Measurements from ENCODE around the gene PKNOX2.

PKNOX2 gene

DNA sequence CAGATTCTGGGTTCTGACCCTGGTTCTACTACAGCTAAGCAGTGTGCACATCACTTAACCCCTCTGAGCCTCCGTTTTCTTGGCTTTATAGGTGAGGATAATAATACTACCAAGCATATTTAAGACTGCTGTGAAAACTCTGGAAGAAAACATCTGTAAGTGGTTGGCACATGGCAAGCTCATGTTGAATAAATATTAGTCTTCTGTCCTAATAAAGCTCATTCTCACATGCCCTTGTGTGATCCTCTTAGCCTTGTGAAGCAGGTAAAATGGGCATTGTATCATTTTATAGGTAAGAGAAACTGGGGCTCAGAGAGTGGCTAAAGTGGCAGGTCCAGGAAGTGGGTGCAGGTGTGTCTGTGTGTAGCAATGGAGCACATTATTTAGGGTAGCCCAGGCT is 8.5 kb downstream of the PKNOX2 start:
- no peak for DNase-seq (ENCODE audit: low spot score)

DNA sequence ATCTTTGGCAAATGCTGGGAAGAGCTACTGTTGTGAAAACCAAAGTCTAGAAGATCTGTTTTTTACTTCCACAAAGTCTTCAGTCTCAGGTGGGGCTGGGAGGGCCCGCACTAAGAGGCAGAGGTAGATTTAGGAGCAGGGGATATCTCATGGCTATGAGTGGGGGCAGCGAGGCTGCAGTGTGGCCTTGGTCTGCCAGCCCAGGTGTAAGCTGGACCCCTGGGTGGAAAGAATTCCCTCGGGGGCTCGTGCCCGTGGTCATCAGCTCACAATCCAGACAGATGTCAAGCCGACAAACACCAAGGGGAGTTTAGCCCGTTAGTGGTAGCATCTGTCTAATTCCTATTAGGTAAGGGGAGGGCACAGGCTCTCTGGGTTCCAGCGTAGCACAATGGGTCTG is 9.0 kb downstream of the PKNOX2 start:
- DNase-seq (ENCODE audit: low spot score): no peak

DNA sequence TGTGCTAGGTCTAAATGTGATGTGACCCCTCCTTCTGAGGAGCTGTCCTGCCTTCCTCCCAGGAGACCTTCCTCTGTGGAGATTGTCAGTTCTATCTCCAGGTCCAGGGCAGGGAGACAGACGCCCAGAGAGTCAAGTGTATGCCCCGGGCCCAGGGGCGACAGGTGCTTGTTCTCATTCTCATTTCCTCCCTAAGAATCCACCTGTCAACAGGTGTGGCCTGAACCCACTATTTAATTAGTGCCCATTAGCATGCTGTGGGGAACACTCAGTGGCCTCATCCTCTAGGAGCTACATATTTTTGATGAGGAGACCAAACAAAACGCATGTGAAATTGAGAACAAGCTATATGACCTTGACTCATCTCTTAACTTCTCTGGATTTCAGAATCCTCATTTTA is 9.5 kb downstream of the PKNOX2 start:
- no peak for DNase-seq (ENCODE audit: low spot score)

DNA sequence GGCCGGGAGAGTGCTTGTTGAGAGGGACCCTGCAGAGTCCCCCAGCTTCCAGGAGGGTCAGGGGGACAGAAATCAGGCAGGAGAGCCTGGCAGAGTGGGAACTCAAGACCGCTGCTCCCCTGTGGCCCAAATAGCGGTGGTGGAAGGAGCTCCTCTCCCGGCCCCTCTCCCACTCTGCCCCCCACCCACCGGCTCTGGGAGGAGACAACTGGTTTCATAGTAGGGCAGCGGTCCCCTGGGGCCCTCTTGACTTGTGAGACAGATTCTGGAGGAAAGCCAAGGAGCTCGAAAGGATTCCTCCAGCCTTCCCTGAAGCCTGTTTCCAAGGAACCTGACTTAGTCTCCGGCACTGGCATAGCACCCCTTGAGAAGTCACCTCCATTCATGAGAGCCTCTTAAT is 10.1 kb downstream of the PKNOX2 start:
- DNase-seq (ENCODE audit: low spot score): no peak

DNA sequence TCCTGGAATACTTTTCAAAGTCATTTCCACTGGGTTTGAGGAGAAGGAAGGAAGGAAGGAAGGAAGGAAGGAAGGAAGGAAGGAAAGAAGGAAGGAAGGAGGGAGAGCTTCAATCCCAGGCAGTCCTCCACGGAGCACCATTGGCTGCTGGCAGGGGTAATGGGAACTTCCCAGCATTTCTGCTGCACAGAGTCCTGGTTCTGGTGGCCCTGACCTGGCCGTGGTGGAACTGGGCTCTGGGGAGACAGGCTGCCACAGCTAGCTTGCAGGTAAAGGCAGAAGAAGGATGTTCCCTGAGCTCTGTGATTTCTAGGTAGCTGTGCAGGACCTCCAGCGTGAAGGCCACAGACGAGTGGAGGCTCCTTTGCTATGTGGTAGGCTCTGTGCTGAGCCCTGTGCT is 10.6 kb downstream of the PKNOX2 start:
- no peak for DNase-seq (ENCODE audit: low spot score)

DNA sequence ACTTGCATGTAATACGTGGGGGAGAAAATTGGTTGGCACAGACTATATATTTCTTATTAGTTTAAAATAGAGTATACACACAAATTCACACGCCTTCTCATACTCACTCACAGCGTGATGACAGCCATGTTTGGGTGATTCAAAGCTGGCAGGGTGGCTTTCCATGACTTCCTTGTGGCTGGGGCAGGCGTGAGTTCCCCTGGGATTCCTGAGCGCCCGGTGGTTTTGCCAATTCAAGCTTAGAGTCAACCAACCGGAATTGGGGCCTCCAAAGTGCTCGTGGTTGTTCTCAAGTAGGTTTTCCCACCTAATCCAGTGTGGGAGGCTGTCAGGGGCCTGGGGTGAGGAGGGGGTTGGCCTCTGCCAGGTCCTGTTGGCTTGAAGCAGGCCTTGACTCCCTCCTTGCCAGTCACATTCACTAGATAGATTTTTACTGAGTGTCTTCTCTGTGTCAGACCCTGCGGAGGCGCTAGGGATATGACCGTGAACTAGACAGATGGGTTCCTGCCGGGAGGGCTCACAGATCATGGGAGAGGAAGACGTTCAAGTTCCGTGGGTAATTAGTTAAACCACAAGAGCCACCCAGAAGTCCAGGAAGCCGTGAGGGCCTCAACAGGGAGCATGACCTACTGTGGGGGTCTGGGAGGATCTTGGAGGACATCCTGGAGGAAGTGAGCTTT is 11.5 kb downstream of the PKNOX2 start:
- no peak for DNase-seq (ENCODE audit: low spot score)

DNA sequence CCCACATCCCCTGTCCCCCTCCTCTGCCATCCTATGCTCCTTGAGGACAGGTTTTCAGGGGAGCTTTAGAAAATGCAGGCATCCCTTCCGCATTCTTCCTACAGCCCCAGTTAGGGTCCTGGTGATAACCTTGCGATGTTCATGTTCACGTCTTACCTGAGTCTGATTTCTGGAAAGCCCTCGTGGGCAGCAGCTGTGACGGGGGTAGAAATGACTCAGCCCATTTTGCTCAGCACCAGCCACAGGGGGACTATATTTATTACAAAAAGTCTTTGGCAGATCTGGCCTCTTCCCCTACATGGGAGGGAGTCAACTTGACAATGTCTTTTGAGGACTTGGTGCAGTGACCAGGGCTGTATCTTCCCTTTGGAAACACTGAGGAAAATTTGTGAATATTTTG is 12.3 kb downstream of the PKNOX2 start:
- no peak for DNase-seq (ENCODE audit: low spot score)

DNA sequence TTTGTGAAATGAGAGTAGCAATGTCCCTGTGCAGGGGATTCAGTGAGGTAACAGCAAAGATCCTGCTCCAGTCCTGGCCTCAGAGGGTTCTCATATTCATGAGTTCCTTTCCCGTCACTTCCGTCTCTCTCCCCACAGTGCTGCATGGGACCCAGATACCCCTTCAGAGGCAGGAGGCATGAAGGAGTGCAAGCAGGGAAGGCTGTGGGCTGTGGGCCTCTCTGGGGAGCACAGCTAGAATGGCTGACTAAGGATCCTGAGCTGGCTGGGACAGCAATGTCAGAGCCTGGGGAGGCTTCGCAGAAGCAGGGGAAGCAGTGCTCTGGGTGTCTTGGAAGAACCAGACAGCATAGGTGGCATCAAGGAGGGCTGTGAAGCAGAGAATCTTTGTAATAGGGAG is 13.0 kb downstream of the PKNOX2 start:
- no peak for DNase-seq (ENCODE audit: low spot score)

DNA sequence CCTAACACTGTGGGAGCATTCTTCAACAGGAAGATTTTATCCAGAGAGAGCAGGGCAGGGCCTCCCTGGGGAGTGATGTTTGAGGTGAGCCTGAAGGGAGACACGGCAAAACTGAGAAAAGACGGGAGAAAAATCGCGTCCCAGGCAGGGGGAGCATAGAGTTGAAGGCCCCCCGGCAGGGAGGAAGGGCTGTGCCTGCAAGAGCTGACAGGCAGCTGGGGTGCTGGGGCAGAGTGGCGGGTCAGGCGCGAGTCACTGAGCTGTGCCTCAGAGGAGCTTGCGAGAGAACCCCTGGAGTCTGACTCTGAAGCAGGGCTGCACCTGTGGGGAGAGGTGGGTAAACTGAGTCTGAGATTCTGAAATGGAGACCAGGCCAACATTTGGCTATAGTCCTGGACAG is 14.8 kb downstream of the PKNOX2 start:
- no peak for DNase-seq (ENCODE audit: low spot score)

DNA sequence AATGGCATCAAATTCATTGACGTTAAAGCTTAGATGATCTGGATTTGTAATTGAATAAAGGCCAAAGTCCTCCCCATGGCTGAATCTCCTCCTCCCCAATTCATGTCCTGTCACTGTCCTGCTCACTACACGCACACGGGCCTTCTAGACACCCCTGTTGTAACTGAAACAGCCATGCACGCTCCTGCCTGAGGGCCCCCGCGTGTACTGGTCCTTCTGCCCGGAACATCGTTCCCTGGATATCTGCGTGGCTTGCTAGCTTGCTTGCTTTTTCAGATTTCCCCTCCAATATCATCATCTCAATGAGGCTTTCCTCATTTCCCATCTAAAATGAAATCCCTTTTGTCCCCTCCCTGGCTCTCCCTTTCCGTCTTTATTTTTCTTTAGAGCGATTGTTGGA is 15.3 kb downstream of the PKNOX2 start:
- no peak for DNase-seq (ENCODE audit: low spot score)

DNA sequence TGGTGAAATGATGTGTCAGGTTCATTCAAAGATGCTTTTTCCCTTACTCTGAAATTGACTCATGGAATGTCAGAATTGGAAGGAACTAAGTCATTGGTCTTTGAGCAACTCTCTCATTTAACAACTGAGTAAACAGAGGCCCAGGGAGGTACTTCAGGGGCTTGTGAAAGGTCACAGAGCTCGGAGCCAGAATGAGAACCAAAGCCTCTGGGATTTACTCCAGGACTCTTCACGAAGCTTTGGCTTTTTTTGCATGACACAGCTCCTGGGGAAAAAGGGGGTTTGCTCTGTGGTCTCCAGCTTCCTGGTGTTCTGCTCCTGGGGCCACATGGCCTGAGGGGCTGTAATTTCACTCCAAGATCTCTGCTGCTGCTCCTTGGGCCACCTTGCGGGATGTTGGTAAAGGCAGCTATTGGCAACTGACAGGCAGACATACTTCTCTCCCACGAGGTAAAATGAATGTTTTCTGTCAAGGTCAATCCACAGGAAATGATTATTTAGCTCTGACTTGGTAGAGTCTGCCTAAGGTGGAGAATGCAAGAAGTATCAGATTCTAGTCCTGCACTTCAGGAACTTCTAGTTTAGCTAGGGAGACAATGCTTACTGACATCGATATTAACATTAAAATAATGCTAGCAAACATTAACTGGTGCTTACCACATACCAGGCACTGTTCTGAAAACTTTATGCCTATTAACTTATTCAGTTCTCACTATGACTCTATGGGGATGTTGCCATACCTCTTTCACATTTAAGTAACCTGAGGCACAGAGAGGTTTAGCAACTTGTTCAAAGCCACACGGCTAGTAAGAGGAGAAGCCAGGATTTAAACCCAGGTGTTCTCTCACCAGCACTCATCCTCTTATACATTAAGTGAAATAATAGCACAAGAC is 16.1 kb downstream of the PKNOX2 start:
- DNase-seq (ENCODE audit: low spot score): no peak

DNA sequence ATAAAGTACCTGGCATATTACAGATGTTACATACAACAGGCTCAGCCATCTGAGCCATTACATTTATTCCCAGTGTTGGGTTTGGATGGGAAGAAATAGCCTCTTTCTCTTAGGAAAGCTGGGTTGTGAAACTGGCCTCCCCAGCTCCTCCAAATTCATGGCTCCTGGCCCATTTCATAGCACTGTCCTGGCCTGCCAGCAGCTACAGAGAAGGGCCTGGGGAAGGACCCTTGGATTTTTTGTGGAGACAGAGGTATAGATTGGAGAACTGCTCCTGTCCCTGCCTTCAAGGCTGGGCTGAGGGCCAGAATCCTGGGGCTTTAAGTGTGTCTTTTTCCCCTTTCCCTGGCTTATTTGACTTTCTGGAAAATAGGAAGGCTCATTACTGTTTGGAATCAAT is 18.0 kb downstream of the PKNOX2 start:
- no peak for DNase-seq (ENCODE audit: low spot score)

DNA sequence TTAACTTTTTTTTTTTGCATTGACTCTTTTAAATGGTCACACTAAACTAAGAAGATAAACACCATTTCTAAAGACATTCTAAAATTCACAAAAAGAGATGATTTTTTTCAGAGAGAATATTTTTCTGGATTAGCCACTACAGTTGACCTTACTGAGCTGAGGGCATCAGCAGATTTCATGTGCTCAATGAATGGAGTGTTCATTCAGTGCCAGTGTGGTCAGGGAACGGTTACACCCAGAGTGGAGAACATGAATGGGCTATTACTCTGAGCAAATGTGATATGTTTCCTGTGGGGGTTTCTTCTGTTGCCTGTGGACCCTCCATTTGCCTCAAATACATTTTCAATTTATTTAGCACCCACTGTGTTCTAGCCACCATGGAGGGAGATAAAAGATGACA is 19.1 kb downstream of the PKNOX2 start:
- DNase-seq (ENCODE audit: low spot score): no peak

DNA sequence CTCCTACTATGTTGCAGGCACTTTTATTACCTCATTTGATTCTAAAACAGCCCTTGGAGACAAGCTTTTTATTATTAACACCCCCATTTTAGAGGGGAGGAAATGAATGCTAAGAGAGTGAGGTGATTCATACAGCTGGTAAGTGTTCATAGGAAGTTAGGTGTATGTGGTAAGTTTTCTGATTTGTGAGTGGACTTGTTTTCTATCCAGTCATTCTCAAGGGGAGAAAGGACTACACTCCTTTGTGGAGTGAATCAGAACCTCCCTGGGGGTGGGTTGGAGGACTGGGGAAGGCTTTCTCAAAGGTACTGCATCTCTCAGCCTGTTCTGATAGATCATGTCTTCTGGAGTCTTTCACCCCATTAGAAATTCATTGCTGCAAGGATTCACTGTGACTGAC is 23.5 kb downstream of the PKNOX2 start:
- DNase-seq (ENCODE audit: low spot score): no peak

DNA sequence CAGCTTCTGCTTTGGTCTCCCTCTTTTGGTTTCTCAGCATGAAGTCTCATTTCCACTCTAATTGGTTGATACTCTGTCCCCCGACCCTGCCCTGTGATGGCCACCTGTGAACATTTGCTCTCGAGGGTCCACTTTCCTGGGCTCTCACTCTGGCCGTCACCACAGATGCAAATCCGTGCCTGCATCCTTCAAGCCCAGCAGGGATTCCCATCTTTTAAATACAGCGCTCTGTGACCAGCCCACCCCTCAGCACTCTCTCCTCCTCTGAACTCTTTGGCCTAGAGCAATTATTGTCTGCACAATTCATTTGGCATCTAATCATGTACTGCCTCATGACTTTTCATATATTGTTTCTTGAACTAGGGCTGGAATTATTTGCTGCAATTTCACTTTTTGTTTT is 26.0 kb downstream of the PKNOX2 start:
- DNase-seq (ENCODE audit: low spot score): no peak

DNA sequence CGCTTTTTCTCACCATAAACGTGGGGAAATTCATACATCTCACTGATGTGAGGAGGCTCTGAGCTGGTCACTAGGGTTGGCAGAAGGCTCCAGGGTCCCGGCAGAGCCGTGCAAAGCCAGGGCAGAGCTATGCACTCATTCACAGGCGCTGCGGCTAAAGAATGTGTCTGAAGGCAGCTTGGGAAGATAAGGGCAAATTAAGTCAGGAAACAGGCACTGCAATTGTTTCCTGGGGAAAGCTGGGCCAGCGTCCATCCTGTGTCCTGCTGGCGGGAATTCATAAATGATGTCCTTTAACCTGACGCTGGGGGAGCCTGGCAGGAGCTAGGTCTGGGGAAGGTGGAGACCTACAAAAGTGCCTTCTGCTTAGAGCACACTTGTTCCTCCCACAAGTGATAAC is 27.6 kb downstream of the PKNOX2 start:
- DNase-seq (ENCODE audit: low spot score): no peak

DNA sequence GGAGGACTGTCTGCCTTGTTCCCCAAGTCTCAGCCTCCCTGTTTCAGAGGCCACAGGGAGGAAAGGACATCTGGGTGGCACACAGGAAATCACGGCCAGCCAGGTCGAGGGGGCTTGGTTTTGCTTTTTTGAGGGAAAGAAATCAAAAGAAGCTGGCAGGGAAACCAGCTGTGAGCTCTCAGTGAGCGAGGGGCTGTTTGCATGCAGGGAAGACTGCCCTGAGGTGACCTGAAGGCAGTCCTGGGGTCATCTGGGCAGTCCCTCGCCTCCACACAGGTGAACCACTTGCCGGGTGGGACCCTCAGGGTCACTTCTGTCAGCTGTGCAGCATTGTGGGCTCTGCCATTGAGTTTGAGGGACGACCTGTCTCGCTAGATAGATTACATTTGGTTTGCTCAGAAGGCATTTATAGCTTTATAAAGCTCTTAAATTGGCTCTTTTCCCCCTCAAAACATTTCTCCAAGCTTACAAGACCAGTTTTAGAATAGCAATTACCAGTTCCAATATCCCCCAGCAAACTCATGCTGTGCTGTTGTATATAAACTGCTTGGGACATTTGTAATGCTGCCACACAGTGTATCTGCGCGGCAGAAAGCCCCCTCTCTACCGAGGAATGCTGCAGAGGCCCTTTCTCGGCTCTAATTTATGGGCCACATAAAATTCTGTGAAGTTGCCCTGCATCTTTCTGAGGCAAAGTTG is 28.3 kb downstream of the PKNOX2 start:
- DNase-seq (ENCODE audit: low spot score): no peak

DNA sequence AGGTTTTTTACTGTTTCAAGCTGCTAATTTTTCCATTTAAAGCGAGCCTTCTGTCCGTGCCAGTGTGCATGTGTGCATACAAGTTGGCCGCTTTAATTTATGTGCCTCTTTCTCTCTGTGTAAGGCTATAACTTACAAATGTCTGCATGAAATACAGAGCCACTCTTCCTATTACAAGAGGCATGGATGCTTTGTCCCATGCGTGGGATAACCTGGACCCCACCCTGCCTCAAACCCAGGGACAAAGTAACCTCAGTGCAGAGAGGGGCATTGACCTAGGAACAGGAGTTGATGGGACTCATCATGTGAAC is 28.8 kb downstream of the PKNOX2 start:
- DNase-seq (ENCODE audit: low spot score): no peak

DNA sequence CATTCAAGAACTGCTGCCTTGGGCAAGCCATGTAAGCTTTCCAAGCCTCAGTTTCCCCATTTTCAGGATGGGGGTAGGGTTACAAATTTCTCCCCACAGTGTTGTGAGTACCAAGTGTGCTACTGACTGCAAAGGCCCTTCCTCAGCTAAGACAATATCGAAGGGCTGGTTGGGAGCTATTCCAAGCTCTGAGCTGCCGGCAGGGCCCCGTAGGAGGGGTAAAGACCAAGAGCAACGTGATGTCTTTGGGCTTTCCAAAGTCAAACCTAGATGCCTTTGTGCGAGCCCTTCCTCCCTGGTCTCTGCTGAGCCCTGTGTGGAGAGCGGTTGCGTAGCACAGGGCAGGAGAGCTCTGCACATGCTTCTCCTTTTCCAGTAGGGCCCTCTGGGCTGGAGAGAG is 29.3 kb downstream of the PKNOX2 start:
- no peak for DNase-seq (ENCODE audit: low spot score)

DNA sequence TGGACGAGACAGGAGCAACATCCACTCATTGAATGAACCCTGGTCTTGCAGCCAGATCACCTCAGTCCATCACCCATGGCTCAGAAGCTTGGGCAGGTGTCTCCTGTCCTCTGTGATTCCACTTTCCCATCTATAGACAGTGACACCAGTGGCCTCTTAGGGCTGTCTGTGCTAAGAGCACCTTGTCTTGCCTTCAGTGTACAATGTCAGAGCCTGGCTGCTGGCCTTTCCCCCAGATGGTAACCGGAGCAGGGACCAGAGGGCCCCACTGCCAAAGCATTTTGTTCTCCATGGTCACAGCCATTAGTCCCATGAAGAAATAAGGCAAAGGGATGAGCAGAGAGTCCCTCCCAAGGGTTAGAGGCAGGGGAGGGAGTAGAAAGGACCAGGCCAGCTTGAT is 35.4 kb downstream of the PKNOX2 start:
- no peak for DNase-seq (ENCODE audit: low spot score)

DNA sequence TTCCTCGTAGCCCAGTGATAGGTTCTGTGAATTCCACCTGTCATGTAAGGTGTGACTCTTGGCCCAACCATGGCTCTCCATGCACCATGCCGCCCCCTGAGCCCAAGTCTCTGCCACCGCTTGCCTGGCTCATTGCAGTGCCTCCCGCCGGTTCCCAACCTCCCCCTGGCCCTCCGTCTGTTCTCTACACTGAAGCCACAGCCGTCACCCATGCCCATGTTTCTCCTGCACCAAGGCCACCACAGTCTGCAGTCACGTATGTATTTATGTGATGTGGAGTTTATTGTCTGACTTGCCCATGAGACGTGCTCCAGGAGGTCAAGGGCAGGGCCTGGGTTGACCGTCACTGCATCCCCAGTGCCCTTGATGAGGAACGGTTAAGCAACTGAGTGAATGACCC is 35.9 kb downstream of the PKNOX2 start:
- no peak for DNase-seq (ENCODE audit: low spot score)

DNA sequence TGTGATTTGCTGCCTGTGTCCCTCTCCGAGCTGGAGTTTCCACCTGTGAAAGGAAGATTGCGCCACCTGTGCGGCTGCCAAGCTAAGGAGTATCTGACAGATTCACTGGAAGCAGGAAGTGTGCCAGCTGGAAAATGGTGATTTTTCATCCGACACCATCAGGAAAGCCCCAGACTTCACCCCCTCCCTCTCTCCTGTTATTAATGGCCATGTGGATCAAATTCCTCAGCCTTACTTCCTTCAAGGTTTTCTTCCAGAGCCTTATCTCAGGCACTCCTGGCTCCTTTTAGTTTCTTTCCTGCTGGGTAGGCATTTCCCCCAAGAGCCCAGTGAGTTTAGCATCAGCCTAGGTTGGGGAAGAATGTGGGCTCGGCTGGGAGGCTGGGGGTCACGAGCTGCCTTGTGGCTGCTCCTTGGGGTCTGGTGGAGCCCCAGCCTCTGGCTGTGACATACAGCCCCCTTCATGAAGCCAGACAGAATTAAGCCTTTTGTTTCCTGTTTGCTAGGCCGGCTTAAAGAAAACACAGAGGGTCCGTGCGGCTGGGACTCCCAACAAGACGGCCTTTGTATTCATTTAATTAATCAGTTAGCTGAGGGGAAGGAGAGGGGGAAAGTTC is 37.1 kb downstream of the PKNOX2 start:
- no peak for DNase-seq (ENCODE audit: low spot score)

DNA sequence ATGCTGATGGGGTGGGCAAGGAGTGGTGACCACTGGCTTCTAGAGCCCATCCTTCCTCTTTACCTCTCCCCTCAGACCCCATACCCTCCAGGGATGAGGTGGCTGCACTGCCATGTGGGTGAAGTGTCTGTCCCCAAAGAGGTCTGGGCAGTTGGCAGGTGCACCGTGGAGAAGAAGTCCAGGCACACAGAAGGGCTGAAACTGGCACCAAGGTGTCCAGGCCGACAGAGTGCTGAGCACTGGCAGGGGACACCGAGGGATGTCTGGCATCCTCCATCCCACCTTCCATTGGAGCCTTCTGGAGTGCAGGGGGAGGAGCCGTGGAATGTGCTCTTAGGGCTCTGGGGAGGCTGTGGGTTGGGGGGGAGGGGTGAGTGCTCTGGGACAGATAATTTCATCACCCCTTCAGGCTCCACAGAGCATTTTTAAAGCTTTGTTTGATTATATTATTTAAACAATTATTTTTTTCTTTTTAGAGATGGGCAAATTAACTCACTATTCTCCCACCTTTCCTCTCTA is 37.9 kb downstream of the PKNOX2 start:
- DNase-seq (ENCODE audit: low spot score): no peak
